Fibroblast of mammary gland (primary cell): ENCODE data around the gene ATP6V0E1.

Source experiments
- DNase-seq: peaks from one replicate; pipeline ENCODE4 v3.0.0-alpha.2; 2010; ENCODE audit warnings: low read depth
- H3K4me3 ChIP-seq: 2 replicates; pipeline ENCODE4 v1.5.1; 2011; ENCODE audit warnings: low read depth, mild to moderate bottlenecking, low read length, moderate library complexity; ENCODE audit not compliant: control insufficient read depth
- CTCF ChIP-seq: conservative IDR thresholded peaks from 2 replicates; pipeline ENCODE4 v1.5.1; 2011; ENCODE audit warnings: low read depth, low read length, inconsistent platforms; ENCODE audit not compliant: control insufficient read depth, insufficient read depth

The ATP6V0E1 gene

GRCh38 chr5:172941067-172941516 is 42.5 kb upstream of the ATP6V0E1 start:
- TF ChIP-seq CTCF = no peak
- no peak for DNase-seq
- no peak overlapping the region for H3K4me3 ChIP-seq

- no peak overlapping the region for H3K4me3 ChIP-seq
- no peak for DNase-seq
- TF ChIP-seq CTCF = no peak
Observed at GRCh38 chr5:172942556-172942955, 41.0 kb upstream of the ATP6V0E1 start.

GRCh38 chr5:172943283-172943841 is 40.2 kb upstream of the ATP6V0E1 start:
- no peak overlapping the region for H3K4me3 ChIP-seq
- no peak for TF ChIP-seq CTCF
- DNase-seq = peak; percentile 69

DNA sequence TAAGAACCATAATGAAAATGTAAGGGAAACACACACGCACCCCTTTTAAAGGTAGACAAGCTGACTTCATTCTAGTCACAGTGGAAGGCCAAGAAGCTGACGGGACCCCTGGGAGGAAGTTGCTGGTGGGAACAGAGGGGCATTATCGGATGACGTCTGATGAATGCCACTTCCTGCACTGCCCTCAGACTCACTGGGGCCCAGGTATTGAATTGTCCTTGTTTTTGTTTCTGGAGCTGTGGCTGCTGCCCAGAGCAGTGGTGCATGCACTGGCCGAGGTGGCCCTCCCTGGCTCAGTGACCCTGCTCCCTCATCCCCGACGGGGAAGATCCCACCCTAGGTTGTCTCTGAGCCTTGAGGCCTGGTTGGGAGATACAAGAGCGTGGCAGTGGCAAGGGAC is 39.7 kb upstream of the ATP6V0E1 start:
- DNase-seq = no peak
- H3K4me3 ChIP-seq = no peak overlapping the region
- TF ChIP-seq CTCF = no peak

GRCh38 chr5:172944741-172945140 is 38.8 kb upstream of the ATP6V0E1 start:
- no peak for TF ChIP-seq CTCF
- no peak overlapping the region for H3K4me3 ChIP-seq
- no peak for DNase-seq

DNA sequence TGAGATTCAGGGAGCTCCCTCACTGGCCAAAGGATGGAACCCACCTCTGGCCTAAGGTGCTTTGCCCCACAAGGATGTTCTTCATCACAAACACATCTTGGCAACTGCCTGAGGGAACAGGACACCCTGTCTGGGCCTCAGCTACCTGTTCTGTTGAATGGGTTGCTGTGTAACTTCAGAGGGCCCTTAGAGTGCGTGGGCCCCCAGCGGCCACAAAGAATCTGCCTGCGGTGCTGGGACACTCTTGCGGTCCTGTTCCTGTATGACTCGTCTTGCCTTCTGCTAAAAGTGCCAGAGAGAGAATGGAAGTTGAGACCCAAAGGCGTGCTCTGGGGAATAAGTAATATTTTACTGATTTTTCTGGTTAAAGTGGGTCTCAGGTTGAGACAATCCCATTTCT is 38.4 kb upstream of the ATP6V0E1 start:
- DNase-seq = no peak
- H3K4me3 ChIP-seq = no peak overlapping the region
- no peak for TF ChIP-seq CTCF

DNA sequence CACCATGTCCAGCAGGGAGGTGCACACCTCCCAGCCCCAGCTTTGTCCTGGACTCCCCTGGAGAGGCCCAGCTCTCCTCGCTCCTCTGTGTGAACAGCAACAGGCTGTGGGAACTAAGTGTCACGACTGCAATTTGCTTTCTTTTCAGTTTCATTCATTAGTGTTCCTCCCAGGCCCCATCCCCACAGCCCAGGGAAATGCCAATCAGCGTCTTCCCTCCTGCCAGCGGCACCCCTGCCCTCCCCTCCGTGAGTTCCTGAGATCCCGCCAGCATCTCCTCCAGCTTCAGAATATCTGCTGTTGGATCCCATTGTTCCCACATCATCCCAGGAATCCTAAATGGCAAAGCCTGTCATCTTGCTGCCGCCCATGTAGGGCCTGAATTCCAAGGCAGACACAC is 37.4 kb upstream of the ATP6V0E1 start:
- no peak for TF ChIP-seq CTCF

More for the DNA sequence above, 37.4 kb upstream of the ATP6V0E1 start:
- DNase-seq = no peak
- H3K4me3 ChIP-seq = no peak overlapping the region
